Measurements from ENCODE around the gene TMC1. TPM values are rescaled to one million over a fixed set of nuclear protein-coding genes. Genes with fewer than 3 reads are reported as not detected.

TMC1 gene
- total RNA-seq, 2 donors from 2014 or later = 0.09 TPM; not detected in 1

GRCh38 chr9:72590824-72591223 is 69.4 kb downstream of the TMC1 start:
- Histone ChIP-seq H3K27me3 (ENCODE audit: control insufficient read depth, insufficient read depth, low read length, poor library complexity, severe bottlenecking) (no peaks in the 10 kb centered on the region), H3K36me3 (ENCODE audit: control insufficient read depth, insufficient read depth, low read length) (no peaks in the 10 kb centered on the region), H3K9ac (ENCODE audit: extremely low read depth, low read length, poor library complexity, severe bottlenecking) (no peak overlapping the region), H3K27ac (ENCODE audit: low read depth, low read length) (no peak overlapping the region), H3K4me3 (ENCODE audit: low read length) (no peak overlapping the region), H3K4me1 (ENCODE audit: control insufficient read depth, insufficient read depth, low read length) (peaks cover 6% of the 10 kb centered on the region), H3K9me3 (ENCODE audit: control insufficient read depth, low read length) (no peaks in the 10 kb centered on the region)
- WGBS, 2 experiments (ENCODE audit: insufficient coverage in 1 of 2, insufficient read length in 1 of 2) = 93 to 100% methylated on average over 2 to 3 of the region's 3 CpGs
- no peak overlapping the region for H3K27ac Mint-ChIP-seq
- no peaks in the 10 kb centered on the region for H3K36me3 Mint-ChIP-seq (ENCODE audit: low read depth)
- no peaks in the 10 kb centered on the region for H3K27me3 Mint-ChIP-seq (ENCODE audit: insufficient read depth)
- H3K4me3 Mint-ChIP-seq = no peak overlapping the region
- TF ChIP-seq CTCF (conservative IDR thresholded peaks at IDR 0.05) = no peak
- H3K9me3 Mint-ChIP-seq = no peaks in the 10 kb centered on the region
- H3K4me1 Mint-ChIP-seq = peaks cover 3% of the 10 kb centered on the region
- no peak for DNase-seq

GRCh38 chr9:72592502-72593403 is 71.3 kb downstream of the TMC1 start:
- Mint-ChIP-seq H3K4me3 (no peak overlapping the region), H3K36me3 (ENCODE audit: low read depth) (no peaks in the 10 kb centered on the region)
- WGBS, 2 experiments (ENCODE audit: insufficient coverage in 1 of 2, insufficient read length in 1 of 2) = 57 to 65% methylated on average over 5 of the region's 5 CpGs

More at GRCh38 chr9:72592502-72593403, 71.3 kb downstream of the TMC1 start:
- Histone ChIP-seq H3K9ac (ENCODE audit: extremely low read depth, low read length, poor library complexity, severe bottlenecking) (no peak overlapping the region), H3K4me1 (ENCODE audit: control insufficient read depth, insufficient read depth, low read length) (peaks cover 6% of the 10 kb centered on the region), H3K27me3 (ENCODE audit: control insufficient read depth, insufficient read depth, low read length, poor library complexity, severe bottlenecking) (no peaks in the 10 kb centered on the region), H3K36me3 (ENCODE audit: control insufficient read depth, insufficient read depth, low read length) (no peaks in the 10 kb centered on the region), H3K9me3 (ENCODE audit: control insufficient read depth, low read length) (no peaks in the 10 kb centered on the region), H3K27ac (ENCODE audit: low read depth, low read length) (no peak overlapping the region), H3K4me3 (ENCODE audit: low read length) (no peak overlapping the region)
- Mint-ChIP-seq H3K9me3 (no peaks in the 10 kb centered on the region), H3K4me1 (peaks cover 3% of the 10 kb centered on the region), H3K27me3 (ENCODE audit: insufficient read depth) (no peaks in the 10 kb centered on the region), H3K27ac (no peak overlapping the region)
- TF ChIP-seq CTCF (conservative IDR thresholded peaks at IDR 0.05) = peak; percentile 93
- peak; percentile 56 for DNase-seq
